ENCODE measurements around the gene TNFRSF14. TPM values are rescaled to one million over a fixed set of nuclear protein-coding genes. Genes with fewer than 3 reads are reported as not detected.

Gene TNFRSF14
- total and polyA plus RNA-seq, 2 donors (not counting 1 experiment from before 2014, with no cell fraction given) = 239 to 427 TPM

DNA sequence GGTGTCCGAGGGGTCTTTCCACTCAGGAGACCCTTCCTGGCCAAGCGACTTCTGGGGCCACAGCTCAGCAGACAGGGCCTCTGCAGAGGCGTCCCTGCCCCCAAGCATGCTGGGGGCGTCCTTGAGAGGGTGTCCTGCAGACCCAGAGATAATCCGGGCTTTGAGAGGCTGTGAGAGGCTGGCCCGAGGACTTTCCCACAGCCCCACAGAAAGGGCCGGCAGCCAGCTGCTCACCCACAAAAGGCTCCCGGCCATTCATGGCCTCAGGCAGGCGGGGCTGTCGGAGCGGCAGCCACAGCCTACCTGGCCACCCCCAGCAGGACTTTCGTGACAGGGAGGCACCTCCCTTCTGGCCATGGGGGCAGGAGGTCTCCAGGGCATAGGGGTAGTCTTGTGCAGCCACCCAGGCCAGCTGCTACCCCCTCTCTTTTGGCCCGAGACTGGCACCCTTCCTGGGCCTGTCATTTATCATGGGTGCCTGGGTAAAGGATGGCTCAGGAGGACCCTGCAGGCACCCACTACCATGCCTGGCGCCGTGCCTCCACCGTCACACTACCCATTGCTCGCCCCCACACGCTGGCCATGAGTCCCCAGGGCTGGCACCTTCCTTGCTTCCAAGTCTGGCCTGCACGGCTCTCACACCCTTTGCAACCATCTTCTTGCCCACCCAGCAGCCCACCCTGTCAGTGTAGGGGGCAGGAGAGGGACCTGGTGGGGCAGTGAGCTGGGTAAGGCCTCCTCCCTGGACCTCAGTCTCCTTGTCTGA is 11.1 kb upstream of the TNFRSF14 start:
- peaks cover 27% of the 10 kb centered on the region for H3K4me1 Mint-ChIP-seq

More for the DNA sequence above, 11.1 kb upstream of the TNFRSF14 start:
- Histone ChIP-seq H3K4me1 (ENCODE audit: control insufficient read depth in 2 of 2, insufficient read depth in 2 of 2, low read length in 2 of 2) (peaks cover 28 to 41% of the 10 kb centered on the region in 2 donors), H3K9ac (ENCODE audit: low read length) (no peak overlapping the region), H2AFZ (ENCODE audit: insufficient read depth, low read depth, low read length, poor library complexity, severe bottlenecking) (peak overlapping the region; percentile 57), H3K27ac (ENCODE audit: low read length in 2 of 2) (peak overlapping the region in 1 of 2 donors; percentile 33), H3K4me2 (replicated peaks; ENCODE audit: low read depth, low read length, poor library complexity, severe bottlenecking) (peak overlapping the region; percentile 69), H3K4me3 (ENCODE audit: control extremely low read depth in 1 of 5, extremely low read depth in 1 of 5, insufficient read depth in 1 of 5, low read depth in 2 of 5, low read length in 4 of 5) (no peak overlapping the region), H3K9me3 (ENCODE audit: control extremely low read depth in 1 of 3, control insufficient read depth in 2 of 3, insufficient read depth in 1 of 3, low read length in 2 of 3) (no peaks in the 10 kb centered on the region), H3K79me2 (ENCODE audit: control insufficient read depth, insufficient read depth, low read length) (no peaks in the 10 kb centered on the region), H3K27me3 (replicated peaks in 1 of 4; ENCODE audit: control extremely low read depth in 1 of 4, control insufficient read depth in 3 of 4, insufficient read depth in 4 of 4, low read length in 3 of 4) (peaks cover 0 to 21% (median 2%) of the 10 kb centered on the region in 4 experiments), H4K20me1 (ENCODE audit: control insufficient read depth, insufficient read depth, low read length, poor library complexity, severe bottlenecking) (peaks cover 7% of the 10 kb centered on the region), H3K36me3 (replicated peaks in 1 of 2; ENCODE audit: control extremely low read depth in 1 of 2, control insufficient read depth in 1 of 2, extremely low read depth in 1 of 2, insufficient read depth in 2 of 2, low read length in 1 of 2) (no peaks in the 10 kb centered on the region)
- H3K27ac Mint-ChIP-seq = peak overlapping the region; percentile 41
- H3K9me3 Mint-ChIP-seq (ENCODE audit: insufficient read depth) = no peaks in the 10 kb centered on the region
- CTCF ChIA-PET = interaction anchor here (1.2 to 4.9 kb wide), 6 partner anchors 11 to 128 kb away, joined by 3 to 55 read pairs (median 6); partner anchors contain the start of genes PRXL2B and TNFRSF14
- no peak for ATAC-seq (ENCODE audit: low read depth)
- TF ChIP-seq CTCF (IDR thresholded peaks at IDR 0.05) (no peak), EZH2 (IDR thresholded peaks at IDR 0.05; ENCODE audit: borderline replicate concordance, insufficient read depth, low read depth, low read length, poor library complexity, severe bottlenecking) (no peak)
- peak overlapping the region; percentile 41 for H3K4me3 Mint-ChIP-seq
- POLR2A ChIA-PET = interaction anchor here (0.6 to 6.1 kb wide), 13 partner anchors 11 to 410 kb away, joined by 3 to 88 read pairs (median 5); partner anchors contain the start of genes FAAP20, HES5, MORN1 and PANK4
- intact Hi-C loops (cut with micrococcal nuclease) = loop anchor here (5.0 kb wide), 1 partner anchor 48 kb away; no protein-coding TSS in a partner anchor
- peaks cover 6% of the 10 kb centered on the region for H3K27me3 Mint-ChIP-seq
- peak; percentile 50 for DNase-seq
- WGBS (ENCODE audit: insufficient coverage) = 85% methylated on average over 19 of the region's 19 CpGs

All from B cell (primary cell).